ENCODE data around the gene ZKSCAN1. TPM values are rescaled to one million over a fixed set of nuclear protein-coding genes. Genes with fewer than 3 reads are reported as not detected.

Gene ZKSCAN1
- total and polyA plus RNA-seq, 12 donors, result 4.7 to 68.9 (median 47.1) TPM

DNA sequence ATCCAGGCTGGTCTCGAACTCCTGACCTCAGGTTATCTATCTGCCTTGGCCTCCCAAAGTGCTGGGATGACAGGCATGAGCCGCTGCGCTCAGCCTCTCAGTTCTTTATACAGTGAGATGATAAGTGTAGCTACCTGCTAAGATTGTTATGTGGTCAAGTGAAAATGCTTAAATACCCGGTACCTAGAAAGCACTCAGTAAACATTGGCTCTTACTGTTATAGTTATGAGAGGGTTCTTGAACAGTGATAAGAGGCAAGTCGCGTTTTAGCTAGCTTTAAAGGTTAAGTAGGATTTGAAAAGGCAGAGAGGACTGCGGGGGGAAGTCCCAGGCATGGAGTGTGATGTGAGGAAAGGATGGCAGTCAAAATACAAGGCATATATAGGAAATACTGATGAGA, 4.5 kb downstream of the ZKSCAN1 start:
- intact Hi-C loops (cut with DNase I), result loop anchor here in 2 of 10 donors (5.0 to 10.0 kb wide), 2 partner anchors 32 to 215 kb away; no protein-coding TSS in a partner anchor
- WGBS, 2 donors, result 59 to 69% methylated on average over 7 of the region's 7 CpGs

DNA sequence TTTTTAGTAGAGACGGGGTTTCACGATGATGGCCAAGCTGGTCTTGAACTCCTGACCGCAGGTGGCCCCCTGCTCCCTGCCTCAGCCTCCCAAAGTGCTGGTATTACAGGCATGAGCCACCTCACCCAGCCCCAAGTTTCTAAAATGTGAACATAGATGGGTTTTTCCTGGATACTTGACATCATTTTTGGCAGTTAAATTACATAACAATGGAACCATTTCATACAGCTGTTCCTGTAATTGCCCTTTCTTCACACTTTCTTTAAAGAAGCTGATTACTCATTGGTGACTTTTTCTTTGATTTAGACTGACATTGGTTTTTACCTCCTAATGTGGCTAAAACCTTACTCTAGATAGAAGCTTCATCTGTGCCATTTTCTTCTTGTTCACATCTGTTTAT, 5.9 kb downstream of the ZKSCAN1 start:
- Histone ChIP-seq H3K36me3 (peaks cover 0 to 68% (median 34%) of the 10 kb centered on the region in 9 donors), H3K4me1 (peaks cover 0 to 48% (median 30%) of the 10 kb centered on the region in 9 donors), H3K9me3 (no peaks in the 10 kb centered on the region), H3K27ac (peak overlapping the region in 1 of 10 donors; percentile 6), H3K27me3 (no peaks in the 10 kb centered on the region), H3K4me3 (no peak overlapping the region)
- intact Hi-C loops (cut with DNase I), result loop anchor here in 1 of 10 donors (10.0 kb wide), 1 partner anchor 216 kb away; no protein-coding TSS in a partner anchor
- WGBS, 2 donors, result 93 to 95% methylated on average over 3 of the region's 3 CpGs
- ATAC-seq (no peak), DNase-seq (no peak)
- no peak for TF ChIP-seq CTCF (IDR thresholded peaks at IDR 0.05)

More for the DNA sequence above, 4.5 kb downstream of the ZKSCAN1 start:
- peaks cover 0 to 54% (median 22%) of the 10 kb centered on the region in 9 donors for H3K36me3 ChIP-seq
- DNase-seq (no peak), ATAC-seq (no peak)
- H3K4me1 ChIP-seq, result peaks cover 0 to 54% (median 33%) of the 10 kb centered on the region in 9 donors
- no peak for TF ChIP-seq CTCF (IDR thresholded peaks at IDR 0.05)
- H3K27ac ChIP-seq, result no peak overlapping the region
- H3K27me3 ChIP-seq, result no peaks in the 10 kb centered on the region
- no peaks in the 10 kb centered on the region for H3K9me3 ChIP-seq
- no peak overlapping the region for H3K4me3 ChIP-seq

- H3K4me3 ChIP-seq, result no peak overlapping the region
- H3K27me3 ChIP-seq, result no peaks in the 10 kb centered on the region
- DNase-seq (no peak), ATAC-seq (peak in 1 of 8 donors; percentile 36)
- 82 to 87% methylated on average over 5 of the region's 5 CpGs for WGBS, 2 donors
- H3K9me3 ChIP-seq, result no peaks in the 10 kb centered on the region
- intact Hi-C loops (cut with DNase I), result loop anchor here in 1 of 10 donors (10.0 kb wide), 1 partner anchor 218 kb away; no protein-coding TSS in a partner anchor
- TF ChIP-seq CTCF (IDR thresholded peaks at IDR 0.05), result no peak
- H3K36me3 ChIP-seq, result peaks cover 0 to 80% (median 46%) of the 10 kb centered on the region in 9 donors
- H3K27ac ChIP-seq, result no peak overlapping the region
- peaks cover 0 to 34% (median 17%) of the 10 kb centered on the region in 9 donors for H3K4me1 ChIP-seq
Observed at GRCh38 chr7:100022621-100023020, 7.2 kb downstream of the ZKSCAN1 start.

DNA sequence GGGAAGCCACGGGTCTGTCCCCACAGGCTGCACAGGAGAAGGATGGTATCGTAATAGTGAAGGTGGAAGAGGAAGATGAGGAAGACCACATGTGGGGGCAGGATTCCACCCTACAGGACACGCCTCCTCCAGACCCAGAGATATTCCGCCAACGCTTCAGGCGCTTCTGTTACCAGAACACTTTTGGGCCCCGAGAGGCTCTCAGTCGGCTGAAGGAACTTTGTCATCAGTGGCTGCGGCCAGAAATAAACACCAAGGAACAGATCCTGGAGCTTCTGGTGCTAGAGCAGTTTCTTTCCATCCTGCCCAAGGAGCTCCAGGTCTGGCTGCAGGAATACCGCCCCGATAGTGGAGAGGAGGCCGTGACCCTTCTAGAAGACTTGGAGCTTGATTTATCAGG, 8.1 kb downstream of the ZKSCAN1 start:
- H3K27ac ChIP-seq, result no peak overlapping the region
- 94 to 95% methylated on average over 12 of the region's 12 CpGs for WGBS, 2 donors
- DNase-seq (no peak), ATAC-seq (peak in 1 of 8 donors; percentile 24)
- H3K4me3 ChIP-seq, result no peak overlapping the region
- intact Hi-C loops (cut with DNase I), result loop anchor here in 1 of 10 donors (10.0 kb wide), 1 partner anchor 219 kb away; no protein-coding TSS in a partner anchor
- peaks cover 0 to 31% (median 15%) of the 10 kb centered on the region in 9 donors for H3K4me1 ChIP-seq
- H3K27me3 ChIP-seq, result no peaks in the 10 kb centered on the region
- TF ChIP-seq CTCF (IDR thresholded peaks at IDR 0.05), result no peak
- no peaks in the 10 kb centered on the region for H3K9me3 ChIP-seq
- peaks cover 0 to 86% (median 49%) of the 10 kb centered on the region in 9 donors for H3K36me3 ChIP-seq

All from heart right ventricle (tissue), 16 donors.